ENCODE measurements around the gene SYNDIG1.

The SYNDIG1 gene

GRCh38 chr20:24677626-24678315, 208.3 kb downstream of the SYNDIG1 start:
- no peak for DNase-seq (ENCODE audit: low spot score)

GRCh38 chr20:24678351-24679106, 209.1 kb downstream of the SYNDIG1 start:
- no peak for DNase-seq (ENCODE audit: low spot score)

GRCh38 chr20:24679448-24680047, 210.1 kb downstream of the SYNDIG1 start:
- no peak for DNase-seq (ENCODE audit: low spot score)

- no peak for DNase-seq (ENCODE audit: low spot score)
Observed at GRCh38 chr20:24681634-24682495, 212.4 kb downstream of the SYNDIG1 start.

GRCh38 chr20:24682496-24682985, 213.1 kb downstream of the SYNDIG1 start:
- no peak for DNase-seq (ENCODE audit: low spot score)

GRCh38 chr20:24683676-24684075, 214.2 kb downstream of the SYNDIG1 start:
- DNase-seq (ENCODE audit: low spot score), result no peak

- no peak for DNase-seq (ENCODE audit: low spot score)
Observed at GRCh38 chr20:24684421-24684871, 215.0 kb downstream of the SYNDIG1 start.

- DNase-seq (ENCODE audit: low spot score), result no peak
Observed at GRCh38 chr20:24684956-24685691, 215.7 kb downstream of the SYNDIG1 start.

- DNase-seq (ENCODE audit: low spot score), result no peak
Observed at GRCh38 chr20:24685736-24686135, 216.3 kb downstream of the SYNDIG1 start.

GRCh38 chr20:24686156-24686555, 216.7 kb downstream of the SYNDIG1 start:
- no peak for DNase-seq (ENCODE audit: low spot score)

GRCh38 chr20:24690408-24690807, 221.0 kb downstream of the SYNDIG1 start:
- no peak for DNase-seq (ENCODE audit: low spot score)

GRCh38 chr20:24691901-24692351, 222.5 kb downstream of the SYNDIG1 start:
- no peak for DNase-seq (ENCODE audit: low spot score)

GRCh38 chr20:24692446-24693200, 223.2 kb downstream of the SYNDIG1 start:
- DNase-seq (ENCODE audit: low spot score), result no peak

GRCh38 chr20:24693466-24694156, 224.2 kb downstream of the SYNDIG1 start:
- no peak for DNase-seq (ENCODE audit: low spot score)

GRCh38 chr20:24694157-24694726, 224.8 kb downstream of the SYNDIG1 start:
- DNase-seq (ENCODE audit: low spot score), result no peak

GRCh38 chr20:24694727-24695528, 225.5 kb downstream of the SYNDIG1 start:
- DNase-seq (ENCODE audit: low spot score), result no peak

- no peak for DNase-seq (ENCODE audit: low spot score)
Observed at GRCh38 chr20:24695529-24696225, 226.2 kb downstream of the SYNDIG1 start.

- no peak for DNase-seq (ENCODE audit: low spot score)
Observed at GRCh38 chr20:24696396-24696795, 227.0 kb downstream of the SYNDIG1 start.
